Skeletal muscle cell (primary cell): ENCODE results near the gene DYNLT1.
"Not testable (repeated sequence)": the region's sequence is repeated elsewhere in the genome, so short reads cannot be mapped to it uniquely, and the experiment has no call there.

Experiments
- DNase-seq: peaks from one replicate; pipeline ENCODE4 v3.0.0-alpha.2; 2010; ENCODE audit warnings: low read depth
- H3K4me3 ChIP-seq: 2 replicates; pipeline ENCODE4 v1.5.1; 2011; ENCODE audit warnings: low read depth, mild to moderate bottlenecking, control low read depth, low read length, moderate library complexity

The DYNLT1 gene

DNA sequence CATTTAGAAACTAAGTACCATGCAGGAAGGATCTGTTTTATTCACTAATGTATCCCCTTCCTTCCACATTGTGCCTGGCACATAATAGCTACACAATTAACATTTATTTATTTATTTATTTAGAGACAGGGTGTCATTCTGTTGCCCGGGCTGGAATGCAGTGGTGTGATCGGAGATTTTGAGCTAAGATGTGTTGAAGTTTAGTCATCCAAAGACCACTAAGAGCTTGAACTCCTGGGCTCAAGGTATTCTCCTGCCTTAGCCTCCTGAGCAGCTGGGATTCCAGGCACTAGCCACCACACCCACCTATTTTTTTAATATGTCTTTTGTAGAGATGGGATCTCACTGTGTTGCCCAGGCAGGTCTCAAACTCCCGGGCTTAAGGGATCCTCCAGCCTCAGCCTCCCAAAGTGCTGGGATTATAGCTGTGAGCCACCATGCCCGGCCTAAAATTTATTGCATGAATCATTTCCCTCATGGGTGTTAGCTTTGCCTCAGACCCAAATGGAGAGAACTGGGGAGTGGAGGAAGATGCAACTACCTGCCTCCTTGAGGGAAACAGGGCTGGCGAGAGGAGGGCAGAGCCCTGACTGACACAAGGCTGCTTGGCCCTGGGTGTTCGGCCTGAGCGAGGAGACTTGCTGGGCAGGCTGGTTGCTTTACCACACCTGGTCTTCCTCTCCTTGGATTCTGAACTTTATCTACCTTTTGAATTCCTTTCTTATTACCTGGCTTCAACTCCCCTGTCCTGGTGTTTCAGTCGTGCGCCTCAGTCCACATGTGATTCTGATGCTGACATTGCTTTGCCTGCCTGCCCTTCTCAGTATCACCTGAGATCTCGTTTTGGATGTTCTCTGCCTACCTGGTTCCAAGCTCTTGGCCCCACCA, 1.7 kb upstream of the DYNLT1 start:
- no peak for DNase-seq
- H3K4me3 ChIP-seq = no peak overlapping the region

DNA sequence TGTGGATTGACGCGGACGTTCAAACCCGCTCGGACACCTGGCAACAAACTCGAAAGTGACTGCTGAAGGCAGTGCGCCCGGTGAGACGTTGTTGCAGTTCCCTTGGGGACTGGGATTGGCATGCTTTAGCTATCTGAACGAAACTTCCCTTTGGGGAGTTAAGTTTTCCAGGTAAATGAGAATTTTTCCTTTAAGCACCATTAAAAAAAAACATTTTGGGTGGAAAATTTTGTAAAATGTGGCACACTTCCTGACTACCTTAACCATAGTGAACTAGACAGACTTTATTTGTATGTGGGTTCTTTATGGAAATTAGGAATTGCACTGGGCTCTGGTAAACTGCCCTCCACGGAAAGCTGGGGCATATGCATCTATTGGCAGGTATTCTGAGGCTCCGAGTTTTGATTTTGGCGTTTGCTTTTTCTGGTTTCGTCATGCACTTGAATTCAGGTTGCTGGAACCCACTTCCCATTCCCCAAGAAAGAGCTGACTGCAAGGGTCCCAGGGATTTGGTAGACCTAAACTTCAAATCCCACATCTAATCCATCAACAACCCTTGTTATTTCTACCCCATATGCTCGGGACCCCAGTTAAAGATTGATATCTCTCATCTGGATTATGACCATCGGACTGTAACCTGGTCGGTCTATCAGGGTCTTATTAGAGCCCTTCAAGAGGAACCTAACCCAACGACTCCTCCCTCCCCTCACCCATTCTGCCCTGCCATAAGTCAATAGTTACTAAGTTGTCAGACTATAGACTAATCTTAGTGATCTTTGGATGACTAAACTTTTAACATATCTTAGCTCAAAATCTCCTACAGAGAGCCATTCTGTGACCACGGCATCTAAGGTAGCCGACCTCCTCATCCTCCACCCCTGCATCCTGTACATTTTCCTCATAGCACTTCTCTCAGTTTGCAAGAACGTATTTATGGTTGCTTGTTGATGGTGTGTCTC, 800 bp upstream of the DYNLT1 start:
- DNase-seq = no peak
- H3K4me3 ChIP-seq = peak overlapping the region; percentile 81

GRCh38 chr6:158643836-158644230, 710 bp downstream of the DYNLT1 start:
- H3K4me3 ChIP-seq = peak overlapping the region; percentile 81
- no peak for DNase-seq

- DNase-seq = peak; percentile 87
- peak overlapping the region; percentile 81 for H3K4me3 ChIP-seq
Observed at GRCh38 chr6:158642097-158642601, 2.4 kb downstream of the DYNLT1 start.

DNA sequence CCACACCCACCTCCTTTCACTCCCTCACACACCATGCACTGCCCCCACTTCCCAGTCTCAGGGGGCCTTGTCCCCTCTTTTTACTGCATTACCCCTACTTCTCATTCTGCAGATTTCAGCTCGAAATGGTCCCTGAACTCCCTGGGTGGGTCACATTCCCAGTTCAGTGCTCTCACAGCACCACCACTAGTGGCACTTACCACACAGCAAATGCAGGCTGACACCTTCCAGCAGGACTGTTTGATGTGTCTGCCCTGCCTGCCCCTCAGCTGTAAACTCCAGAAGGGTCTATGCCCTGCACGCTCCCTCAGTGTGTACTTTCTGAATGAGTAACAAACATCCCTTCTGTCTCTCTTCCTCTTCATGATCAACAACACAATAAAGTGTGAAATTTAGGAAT, 4.0 kb downstream of the DYNLT1 start:
- H3K4me3 ChIP-seq = no peak overlapping the region
- DNase-seq = no peak

GRCh38 chr6:158639056-158639455, 5.5 kb downstream of the DYNLT1 start:
- DNase-seq = no peak
- no peak overlapping the region for H3K4me3 ChIP-seq

GRCh38 chr6:158638324-158638854, 6.2 kb downstream of the DYNLT1 start:
- H3K4me3 ChIP-seq = no peak overlapping the region
- DNase-seq = no peak

- no peak for DNase-seq
Observed at GRCh38 chr6:158636778-158637177, 7.8 kb downstream of the DYNLT1 start.

DNA sequence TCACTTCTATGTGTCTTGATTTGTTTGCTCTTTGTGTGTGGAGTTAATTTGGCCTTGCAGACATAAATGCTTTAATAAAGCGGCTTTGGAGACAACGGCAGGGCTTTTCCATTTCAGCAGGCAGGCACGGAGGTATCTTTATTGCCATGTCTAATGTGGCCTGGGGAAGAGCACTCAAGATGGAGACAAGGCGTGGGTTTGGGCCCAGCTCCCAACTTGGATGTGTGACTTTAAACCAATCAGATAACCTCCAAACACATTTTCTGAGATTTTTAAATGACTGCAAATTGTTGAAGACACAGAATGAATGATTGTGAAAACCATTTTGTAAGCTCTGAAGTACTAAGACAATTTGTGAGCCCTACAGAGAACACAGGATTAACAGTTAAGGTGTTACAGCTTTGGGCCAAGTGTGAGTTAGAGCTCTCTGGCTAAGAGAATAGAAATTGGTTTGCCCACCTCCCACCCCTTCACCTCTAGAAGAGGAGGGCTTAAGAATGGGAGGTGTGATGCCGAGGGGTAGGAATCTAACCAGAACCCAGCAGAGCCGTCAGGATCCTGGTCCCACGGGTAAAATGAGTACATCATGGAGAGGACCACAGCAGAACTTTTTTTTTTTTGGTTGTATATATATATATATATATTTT, 9.0 kb downstream of the DYNLT1 start:
- DNase-seq = no peak
- H3K4me3 ChIP-seq = no peak overlapping the region

More at GRCh38 chr6:158636778-158637177, 7.8 kb downstream of the DYNLT1 start:
- no peak overlapping the region for H3K4me3 ChIP-seq

- no peak for DNase-seq
- H3K4me3 ChIP-seq = no peak overlapping the region
Observed at GRCh38 chr6:158634695-158635426, 9.7 kb downstream of the DYNLT1 start.

DNA sequence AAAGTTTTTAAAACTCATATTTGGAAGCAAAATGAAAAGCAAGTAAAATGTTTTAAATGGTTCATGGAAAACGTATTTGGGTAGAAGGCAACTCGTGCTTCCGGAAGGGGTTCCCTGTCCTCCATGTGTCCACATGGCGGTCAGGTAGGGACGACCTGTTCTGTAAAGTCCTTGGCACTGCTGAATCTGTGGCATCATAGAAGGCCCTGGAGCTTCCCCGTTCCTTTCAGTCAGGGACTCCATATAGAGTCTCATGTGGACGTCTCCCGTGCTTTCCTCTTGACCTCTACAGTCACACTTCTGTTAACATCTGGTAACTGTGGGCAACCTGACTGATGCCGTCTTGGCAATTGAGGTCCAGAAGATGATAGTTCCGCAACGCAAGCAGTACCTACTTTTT, 11.4 kb downstream of the DYNLT1 start:
- DNase-seq = no peak
- no peak overlapping the region for H3K4me3 ChIP-seq

- DNase-seq, H3K4me3 ChIP-seq: not testable (repeated sequence)
Observed at GRCh38 chr6:158632538-158633119, 11.9 kb downstream of the DYNLT1 start.

DNA sequence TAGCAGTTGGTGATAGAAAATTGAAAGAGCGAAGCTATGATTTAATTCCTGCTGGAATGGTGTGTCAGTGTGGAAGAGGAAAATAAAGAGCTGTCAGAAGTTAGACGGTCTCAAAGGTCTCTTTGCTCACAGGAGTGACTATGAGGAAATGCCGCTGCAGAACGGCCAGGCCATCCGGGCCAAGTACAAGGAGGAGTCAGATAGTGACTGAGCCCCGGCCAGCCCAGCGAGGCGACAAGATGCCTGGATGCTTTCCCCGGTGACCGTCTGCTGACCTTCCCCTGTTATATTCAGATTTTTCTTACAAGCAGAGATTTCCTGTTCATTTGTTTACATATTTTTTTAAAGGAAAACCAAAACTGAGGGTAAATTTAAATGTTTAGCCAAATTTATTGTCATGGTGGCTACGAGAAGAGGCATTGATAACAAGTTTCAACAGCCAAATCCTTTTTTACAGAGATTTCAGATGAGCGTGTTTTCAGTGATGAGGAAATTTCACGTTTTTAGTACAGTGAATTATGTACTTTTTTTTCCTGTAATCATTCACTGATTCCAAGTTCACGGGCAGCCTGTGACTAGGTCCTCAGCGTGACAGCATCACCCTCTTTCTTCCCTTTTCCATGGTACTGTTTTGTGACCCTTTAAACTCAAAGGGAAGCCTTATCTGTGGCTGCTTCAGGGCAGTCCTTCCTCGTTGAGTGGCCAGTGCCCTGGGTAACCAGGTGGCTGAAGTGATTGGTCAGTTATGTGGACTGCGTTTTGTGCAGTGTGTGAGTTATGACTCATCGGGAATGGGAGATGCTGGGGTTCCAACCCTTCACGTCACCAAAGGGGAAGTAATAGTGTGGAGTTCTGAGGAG, 12.6 kb downstream of the DYNLT1 start:
- no peak for DNase-seq
- H3K4me3 ChIP-seq = no peak overlapping the region

GRCh38 chr6:158630938-158631616, 13.5 kb downstream of the DYNLT1 start:
- no peak for DNase-seq
- no peak overlapping the region for H3K4me3 ChIP-seq

- no peak overlapping the region for H3K4me3 ChIP-seq
Observed at GRCh38 chr6:158629367-158630221, 14.9 kb downstream of the DYNLT1 start.

GRCh38 chr6:158628542-158628941, 16.0 kb downstream of the DYNLT1 start:
- no peak overlapping the region for H3K4me3 ChIP-seq
- DNase-seq = no peak

More at GRCh38 chr6:158629367-158630221, 14.9 kb downstream of the DYNLT1 start:
- DNase-seq = no peak
